ENCODE results near the gene HSDL1. TPM values are rescaled to one million over a fixed set of nuclear protein-coding genes. Genes with fewer than 3 reads are reported as not detected.

Gene HSDL1
- total and polyA plus RNA-seq, 2 donors (not counting 3 experiments of a cell fraction or from before 2014, with no cell fraction given), result 19.9 to 27.9 TPM

DNA sequence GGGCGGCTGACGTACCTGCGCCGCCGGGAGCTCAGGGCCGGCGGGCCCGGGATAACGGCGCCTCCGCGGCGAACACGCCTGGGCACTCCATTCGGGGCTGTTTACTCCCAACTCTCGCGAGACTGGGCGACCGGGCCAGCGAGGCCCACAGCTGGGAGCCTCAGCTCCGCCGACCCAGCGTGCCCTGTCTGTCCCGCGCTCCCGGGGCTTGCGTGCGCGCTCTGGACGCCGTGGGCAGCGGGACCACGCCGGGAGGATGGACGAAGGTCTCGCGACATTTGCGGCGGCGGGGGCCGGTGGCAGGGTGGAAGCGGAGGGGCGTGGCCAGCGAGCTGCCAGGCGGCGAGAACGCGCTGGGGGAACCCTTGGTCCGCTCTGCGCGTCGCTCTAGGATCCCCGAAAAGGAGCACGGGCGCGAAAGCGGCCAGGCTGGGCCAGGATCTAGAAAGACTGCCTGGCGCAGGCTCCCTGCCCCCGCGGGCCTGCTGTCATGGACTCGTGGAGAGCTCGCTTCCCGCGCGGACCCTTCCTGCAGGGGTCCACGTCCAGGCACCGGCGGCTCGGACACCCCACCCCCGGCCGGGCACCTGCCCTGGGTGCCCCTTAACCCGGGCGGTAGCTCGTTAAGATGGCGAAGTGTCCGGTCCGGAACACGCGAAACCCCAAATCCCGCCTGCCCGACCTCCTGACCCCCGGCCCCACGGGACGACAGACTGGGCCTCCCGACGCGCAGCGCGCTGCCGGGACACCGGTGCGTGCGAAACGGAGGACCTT lies 28.1 kb downstream of the HSDL1 start, which contains the start of gene MBTPS1:
MBTPS1 (minus strand) TSS at position 223 of the 774 bp plus-strand sequence. CDS start 15,159 bp downstream, outside the sequence.
- peak within 1 kb of the TSS; percentile 95 for H3K9ac ChIP-seq (replicated peaks; ENCODE audit: extremely low read depth, insufficient read depth, low read length)
- no peaks in the 10 kb centered on the region for H3K36me3 ChIP-seq (ENCODE audit: control insufficient read depth in 2 of 2, extremely low read depth in 1 of 2, insufficient read depth in 2 of 2, low read length in 2 of 2)
- H4K20me1 ChIP-seq (replicated peaks; ENCODE audit: control insufficient read depth, extremely low read depth, insufficient read depth, low read length), result no peaks in the 10 kb centered on the region
- peaks cover 10% of the 10 kb centered on the region for H3K4me1 ChIP-seq (ENCODE audit: control insufficient read depth, extremely low read depth, insufficient read depth, low read length)
- no peaks in the 10 kb centered on the region for H3K9me3 ChIP-seq (replicated peaks; ENCODE audit: control insufficient read depth, insufficient read depth, low read length)
- H3K4me3 ChIP-seq (replicated peaks in 1 of 3; ENCODE audit: insufficient read depth in 1 of 3, low read depth in 1 of 3, low read length in 3 of 3), result peak within 1 kb of the TSS; percentile 70 to 96 (median 88)
- intact Hi-C loops (cut with micrococcal nuclease), result loop anchor here (1.0 to 2.0 kb wide), 3 partner anchors 28 to 70 kb away; partner anchors contain the start of genes DNAAF1, HSDL1 and TAF1C
- FAIRE-seq, result peak; percentile 95
- CTCF ChIA-PET, result interaction anchor here (0.8 to 2.8 kb wide), 16 partner anchors 9 to 163 kb away, joined by 3 to 29 read pairs (median 3); partner anchors contain the start of genes DNAAF1, HSDL1 and TAF1C
- POLR2A ChIA-PET, result interaction anchor here (1.0 to 1.5 kb wide), 4 partner anchors 28 to 70 kb away, joined by 3 to 5 read pairs (median 4); partner anchors contain the start of genes DNAAF1, HSDL1 and TAF1C
- H3K27me3 ChIP-seq (ENCODE audit: control insufficient read depth in 2 of 2, insufficient read depth in 2 of 2, low read length in 2 of 2), result no peaks in the 10 kb centered on the region
- peak within 1 kb of the TSS; percentile 68 for H2AFZ ChIP-seq (ENCODE audit: low read depth, low read length)
- BruUV-seq (replicated peaks), result TSS peak; percentile 85
- H3K79me2 ChIP-seq (ENCODE audit: control insufficient read depth, insufficient read depth, low read length), result peaks cover 38% of the 10 kb centered on the region
- no peaks in the 10 kb centered on the region for H3K9me1 ChIP-seq (replicated peaks; ENCODE audit: control insufficient read depth, extremely low read depth, insufficient read depth, low read length)
- TF ChIP-seq GATA2 (IDR thresholded peaks at IDR 0.05; ENCODE audit: insufficient read depth, insufficient read length, low read depth, low read length) (no peak), JUN (IDR thresholded peaks at IDR 0.05; ENCODE audit: borderline replicate concordance, insufficient read depth, insufficient read length, low read depth) (no peak), EZH2 (IDR thresholded peaks at IDR 0.05; ENCODE audit: borderline replicate concordance, low read depth, low read length, severe bottlenecking) (no peak), POLR2A (IDR thresholded peaks at IDR 0.05; ENCODE audit: low read depth, low read length) (peak; percentile 69), POLR2AphosphoS5 (IDR thresholded peaks at IDR 0.05; ENCODE audit: insufficient read depth, low read depth, low read length) (peak; percentile 74), MYC (IDR thresholded peaks at IDR 0.05; ENCODE audit: low read depth, low read length) (no peak), FOS (IDR thresholded peaks at IDR 0.05; ENCODE audit: borderline replicate concordance, insufficient read depth, low read length) (no peak)
- TF ChIP-seq, protein P1, sequence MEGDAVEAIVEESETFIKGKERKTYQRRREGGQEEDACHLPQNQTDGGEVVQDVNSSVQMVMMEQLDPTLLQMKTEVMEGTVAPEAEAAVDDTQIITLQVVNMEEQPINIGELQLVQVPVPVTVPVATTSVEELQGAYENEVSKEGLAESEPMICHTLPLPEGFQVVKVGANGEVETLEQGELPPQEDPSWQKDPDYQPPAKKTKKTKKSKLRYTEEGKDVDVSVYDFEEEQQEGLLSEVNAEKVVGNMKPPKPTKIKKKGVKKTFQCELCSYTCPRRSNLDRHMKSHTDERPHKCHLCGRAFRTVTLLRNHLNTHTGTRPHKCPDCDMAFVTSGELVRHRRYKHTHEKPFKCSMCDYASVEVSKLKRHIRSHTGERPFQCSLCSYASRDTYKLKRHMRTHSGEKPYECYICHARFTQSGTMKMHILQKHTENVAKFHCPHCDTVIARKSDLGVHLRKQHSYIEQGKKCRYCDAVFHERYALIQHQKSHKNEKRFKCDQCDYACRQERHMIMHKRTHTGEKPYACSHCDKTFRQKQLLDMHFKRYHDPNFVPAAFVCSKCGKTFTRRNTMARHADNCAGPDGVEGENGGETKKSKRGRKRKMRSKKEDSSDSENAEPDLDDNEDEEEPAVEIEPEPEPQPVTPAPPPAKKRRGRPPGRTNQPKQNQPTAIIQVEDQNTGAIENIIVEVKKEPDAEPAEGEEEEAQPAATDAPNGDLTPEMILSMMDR (IDR thresholded peaks at IDR 0.05; ENCODE audit: extremely low read depth in 1 of 2, insufficient read depth in 1 of 2, low read depth in 1 of 2, low read length in 2 of 2), result no peak
- TF ChIP-seq, protein P2, sequence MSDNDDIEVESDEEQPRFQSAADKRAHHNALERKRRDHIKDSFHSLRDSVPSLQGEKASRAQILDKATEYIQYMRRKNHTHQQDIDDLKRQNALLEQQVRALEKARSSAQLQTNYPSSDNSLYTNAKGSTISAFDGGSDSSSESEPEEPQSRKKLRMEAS (IDR thresholded peaks at IDR 0.05; ENCODE audit: insufficient read depth, insufficient read length), result peak; percentile 59
- dilution Hi-C loops (cut with MboI; ENCODE audit: extremely low pct_ligation_motif_present, low sequenced_read_pairs), result no loop called here
- peak; percentile 98 for DNase-seq (ENCODE audit: low read depth, low spot score)
- H3K4me2 ChIP-seq (ENCODE audit: insufficient read depth, low read length), result peak within 1 kb of the TSS; percentile 89
- peak within 1 kb of the TSS; percentile 69 for H3K27ac ChIP-seq (ENCODE audit: insufficient read depth, low read depth, low read length)
